WTC11 (cell line): ENCODE data around the gene PNPLA6. TPM values are rescaled to one million over a fixed set of nuclear protein-coding genes. Genes with fewer than 3 reads are reported as not detected.

Source experiments
- ATAC-seq: fragments of 200-7000 bp; cut with Tn5 transposase; 2 replicates; pipeline ENCODE4 v1.10.0; 2021; ENCODE audit warnings: mild to moderate bottlenecking, moderate library complexity
- CTCF ChIA-PET: fragments of 300-600 bp; sonication (Branson Sonifier 250); formaldehyde crosslinking; loops from one replicate; lab custom pipeline; 2021; ENCODE audit warnings: antibody characterized with exemption; lab: Charles Lee
- POLR2A ChIA-PET: fragments of 350-600 bp; sonication (Branson Sonifier 250); formaldehyde crosslinking; loops from one replicate; lab custom pipeline; 2021; ENCODE audit warnings: antibody characterized with exemption; lab: Charles Lee
- DNase-seq: peaks from one replicate; pipeline ENCODE4 v3.0.0; 2021; ENCODE audit warnings: low spot score
- H3K27ac Mint-ChIP-seq: 2 replicates; pipeline ENCODE4 v1.8.0; 2021; ENCODE audit warnings: mixed read lengths
- H3K27me3 Mint-ChIP-seq: 2 replicates; pipeline ENCODE4 v1.8.0; 2021; ENCODE audit warnings: low read depth, mild to moderate bottlenecking, moderate library complexity, mixed read lengths
- H3K36me3 Mint-ChIP-seq: 2 replicates; pipeline ENCODE4 v1.8.0; 2021; ENCODE audit warnings: mixed read lengths
- H3K4me1 Mint-ChIP-seq: 2 replicates; pipeline ENCODE4 v1.8.0; 2022; ENCODE audit warnings: mixed read lengths
- H3K4me3 Mint-ChIP-seq: 2 replicates; pipeline ENCODE4 v1.8.0; 2021; ENCODE audit warnings: mild to moderate bottlenecking, moderate library complexity, mixed read lengths
- H3K9me3 Mint-ChIP-seq: 2 replicates; pipeline ENCODE4 v1.8.0; 2021; ENCODE audit warnings: mixed read lengths
- ATF3 ChIP-seq: sonication (generic); formaldehyde crosslinking; conservative IDR thresholded peaks from 2 replicates; pipeline ENCODE4 v1.8.1; 2022; ENCODE audit warnings: mild to moderate bottlenecking, missing genetic modification reagents
- CBFB ChIP-seq: sonication (generic); formaldehyde crosslinking; IDR thresholded peaks from 2 replicates; pipeline ENCODE4 v1.8.1; 2022; ENCODE audit warnings: mild to moderate bottlenecking, low read depth, missing genetic modification reagents
- CDX4 ChIP-seq: fragments of 250-450 bp; sonication (Bioruptor Pico); IDR thresholded peaks from 2 replicates; pipeline ENCODE4 v1.9.0; 2021; ENCODE audit warnings: moderate library complexity, mild to moderate bottlenecking, inconsistent platforms, borderline replicate concordance
- CREM ChIP-seq: sonication (generic); formaldehyde crosslinking; IDR thresholded peaks from 2 replicates; pipeline ENCODE4 v1.8.1; 2022; ENCODE audit warnings: mild to moderate bottlenecking, missing genetic modification reagents, moderate library complexity
- CTCF ChIP-seq: fragments of 200-600 bp; IDR thresholded peaks from 2 replicates; pipeline ENCODE4 v1.8.0; 2022; ENCODE audit warnings: antibody characterized with exemption
- E2F4 ChIP-seq: sonication (generic); formaldehyde crosslinking; IDR thresholded peaks from 2 replicates; pipeline ENCODE4 v1.8.1; 2022; ENCODE audit warnings: low read depth, mild to moderate bottlenecking, moderate library complexity, missing genetic modification reagents, borderline replicate concordance
- FOXK1 ChIP-seq: sonication (generic); formaldehyde crosslinking; IDR thresholded peaks from 2 replicates; pipeline ENCODE4 v1.8.0; 2022; ENCODE audit warnings: mild to moderate bottlenecking, moderate library complexity, missing genetic modification reagents
- GABPB1 ChIP-seq: sonication (generic); formaldehyde crosslinking; IDR thresholded peaks from 2 replicates; pipeline ENCODE4 v1.8.1; 2023; ENCODE audit warnings: mild to moderate bottlenecking, missing genetic modification reagents
- IRF2 ChIP-seq: sonication (generic); formaldehyde crosslinking; IDR thresholded peaks from 2 replicates; pipeline ENCODE4 v1.8.0; 2022; ENCODE audit warnings: low read depth, missing genetic modification reagents, borderline replicate concordance
- JUN ChIP-seq: sonication (generic); formaldehyde crosslinking; IDR thresholded peaks from 2 replicates; pipeline ENCODE4 v1.8.0; 2023; ENCODE audit warnings: mild to moderate bottlenecking, missing genetic modification reagents
- MAX ChIP-seq: sonication (generic); formaldehyde crosslinking; IDR thresholded peaks from 2 replicates; pipeline ENCODE4 v1.8.0; 2022; ENCODE audit warnings: mild to moderate bottlenecking, missing genetic modification reagents
- MXD4 ChIP-seq: fragments of 250-450 bp; sonication (Bioruptor Pico); IDR thresholded peaks from 2 replicates; pipeline ENCODE4 v1.8.0; 2021; ENCODE audit warnings: mild to moderate bottlenecking, moderate library complexity, borderline replicate concordance
- NR1H2 ChIP-seq: sonication (generic); formaldehyde crosslinking; IDR thresholded peaks from 2 replicates; pipeline ENCODE4 v1.9.0; 2021; ENCODE audit warnings: mild to moderate bottlenecking, moderate library complexity, missing genetic modification reagents
- NR3C1 ChIP-seq: sonication (generic); formaldehyde crosslinking; conservative IDR thresholded peaks from 2 replicates; pipeline ENCODE4 v1.8.1; 2023; ENCODE audit warnings: low read depth, mild to moderate bottlenecking, missing genetic modification reagents
- PREB ChIP-seq: sonication (generic); formaldehyde crosslinking; IDR thresholded peaks from 2 replicates; pipeline ENCODE4 v1.8.1; 2022; ENCODE audit warnings: mild to moderate bottlenecking, missing genetic modification reagents, moderate library complexity, borderline replicate concordance
- RORB ChIP-seq: fragments of 250-450 bp; sonication (Bioruptor Pico); IDR thresholded peaks from 2 replicates; pipeline ENCODE4 v1.9.0; 2021; ENCODE audit warnings: mild to moderate bottlenecking
- TEAD4 ChIP-seq: sonication (generic); formaldehyde crosslinking; IDR thresholded peaks from 2 replicates; pipeline ENCODE4 v1.8.0; 2022; ENCODE audit warnings: mild to moderate bottlenecking, missing genetic modification reagents
- USF2 ChIP-seq: sonication (generic); formaldehyde crosslinking; IDR thresholded peaks from 2 replicates; pipeline ENCODE4 v1.8.1; 2023; ENCODE audit warnings: mild to moderate bottlenecking, missing genetic modification reagents, moderate library complexity
- ZNF138 ChIP-seq: sonication (generic); formaldehyde crosslinking; conservative IDR thresholded peaks from 2 replicates; pipeline ENCODE4 v1.8.1; 2022; ENCODE audit warnings: mild to moderate bottlenecking, moderate library complexity, missing genetic modification reagents
- ZNF232 ChIP-seq: sonication (generic); formaldehyde crosslinking; IDR thresholded peaks from 2 replicates; pipeline ENCODE4 v1.8.0; 2022; ENCODE audit warnings: mild to moderate bottlenecking, missing genetic modification reagents
- ZNF281 ChIP-seq: sonication (generic); formaldehyde crosslinking; IDR thresholded peaks from 2 replicates; pipeline ENCODE4 v1.8.0; 2023; ENCODE audit warnings: mild to moderate bottlenecking, missing genetic modification reagents
- ZNF425 ChIP-seq: fragments of 250-450 bp; sonication (Bioruptor Pico); conservative IDR thresholded peaks from 2 replicates; pipeline ENCODE4 v1.9.0; 2021; ENCODE audit warnings: mild to moderate bottlenecking
- total RNA-seq: library from RNA; stranded (reverse); gene quantifications from 3 replicates; pipeline ENCODE4 v1.2.3, GENCODE V29; 2021

The PNPLA6 gene
- total RNA-seq, 1 experiment from 2014 or later, result 149 TPM

- no peak overlapping the region for H3K4me3 Mint-ChIP-seq
- H3K4me1 Mint-ChIP-seq, result peaks cover 12% of the 10 kb centered on the region
- H3K9me3 Mint-ChIP-seq, result no peaks in the 10 kb centered on the region
- ChIA-PET CTCF (interaction anchor here (0.7 kb wide), 1 partner anchor 9 kb away, joined by 3 read pairs; no protein-coding TSS in a partner anchor), POLR2A (no interaction called here)
- no peak for DNase-seq
- H3K27me3 Mint-ChIP-seq, result peaks cover 24% of the 10 kb centered on the region
- H3K27ac Mint-ChIP-seq, result no peak overlapping the region
- TF ChIP-seq ATF3 (CRISPR knock-in tag) (no peak), ZNF138 (CRISPR knock-in tag) (no peak), FOXK1 (CRISPR knock-in tag) (no peak), NR1H2 (no peak), E2F4 (CRISPR knock-in tag) (no peak), USF2 (CRISPR knock-in tag) (no peak), CBFB (CRISPR knock-in tag) (no peak), CREM (CRISPR knock-in tag) (no peak), ZNF281 (CRISPR knock-in tag) (no peak), JUN (no peak), ZNF425 (CRISPR knock-in tag) (no peak)
- H3K36me3 Mint-ChIP-seq, result no peaks in the 10 kb centered on the region
- ATAC-seq, result no peak
Measured at GRCh38 chr19:7492142-7492541, 43.4 kb upstream of the PNPLA6 start.

- Mint-ChIP-seq H3K27me3 (peaks cover 28% of the 10 kb centered on the region), H3K27ac (no peak overlapping the region), H3K36me3 (no peaks in the 10 kb centered on the region), H3K4me3 (no peak overlapping the region), H3K4me1 (peaks cover 12% of the 10 kb centered on the region), H3K9me3 (no peaks in the 10 kb centered on the region)
- ChIA-PET POLR2A (no interaction called here), CTCF (interaction anchor here (0.7 kb wide), 1 partner anchor 10 kb away, joined by 3 read pairs; no protein-coding TSS in a partner anchor)
- no peak for ATAC-seq
- DNase-seq, result no peak
- TF ChIP-seq CBFB (CRISPR knock-in tag) (no peak), NR1H2 (no peak), IRF2 (CRISPR knock-in tag) (no peak), CTCF (no peak), CDX4 (no peak), PREB (CRISPR knock-in tag) (no peak), TEAD4 (CRISPR knock-in tag) (no peak), RORB (CRISPR knock-in tag) (no peak), ZNF232 (no peak), FOXK1 (CRISPR knock-in tag) (no peak), NR3C1 (no peak), MAX (CRISPR knock-in tag) (no peak), GABPB1 (CRISPR knock-in tag) (no peak), MXD4 (CRISPR knock-in tag) (no peak)
Measured at GRCh38 chr19:7492558-7492957, 43.0 kb upstream of the PNPLA6 start.
